Measurements from ENCODE around the gene DENND4C.
"Not testable (repeated sequence)": the region's sequence is repeated elsewhere in the genome, so short reads cannot be mapped to it uniquely, and the experiment has no call there.

Gene DENND4C

DNA sequence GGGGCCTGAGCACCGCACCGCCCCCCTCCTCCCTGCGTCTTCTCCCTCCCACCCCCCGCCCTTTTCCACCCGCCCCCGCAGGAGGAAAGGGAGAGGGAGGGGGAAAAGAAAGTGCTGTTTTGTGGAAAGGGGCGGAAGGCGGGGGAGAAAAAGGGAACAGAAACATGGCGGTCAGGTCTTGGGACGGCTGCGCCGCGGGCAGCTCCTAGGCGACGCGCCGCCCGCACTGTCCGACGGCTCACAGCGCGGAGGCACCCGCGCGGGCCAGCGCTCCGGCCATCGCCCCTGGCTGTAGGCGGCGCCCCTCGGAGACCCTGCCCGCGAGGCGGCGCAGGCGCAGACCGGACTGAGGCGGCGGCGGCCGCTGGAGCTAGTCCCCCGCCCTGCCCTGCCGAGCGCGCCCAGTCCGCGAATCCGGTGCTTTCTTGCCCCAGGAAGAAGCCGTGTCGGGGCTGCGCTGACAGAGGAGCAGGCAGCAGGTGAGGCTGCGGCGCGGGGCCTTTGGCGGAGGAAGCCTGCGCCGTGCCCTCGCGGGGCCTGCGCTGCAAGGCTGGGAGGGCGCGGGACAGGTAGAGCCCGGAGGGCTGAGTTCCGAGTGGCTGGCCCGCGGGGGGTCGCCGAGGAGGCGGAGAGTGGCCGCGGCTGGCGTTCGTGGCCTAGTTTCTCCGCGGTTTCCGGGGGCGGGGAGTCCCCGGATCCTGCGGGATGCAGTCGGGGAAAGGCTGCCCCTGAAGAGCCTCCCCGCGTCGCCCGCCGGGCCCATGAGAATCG is at the start of gene DENND4C:
Gene DENND4C (plus strand): TSS at position 339 of the 771 bp plus-strand sequence. CDS start 45,482 bp downstream, outside the sequence.
- DNase-seq (ENCODE audit: low read depth in 3 of 3), result peak; percentile 42 to 71 (median 55)

DNA sequence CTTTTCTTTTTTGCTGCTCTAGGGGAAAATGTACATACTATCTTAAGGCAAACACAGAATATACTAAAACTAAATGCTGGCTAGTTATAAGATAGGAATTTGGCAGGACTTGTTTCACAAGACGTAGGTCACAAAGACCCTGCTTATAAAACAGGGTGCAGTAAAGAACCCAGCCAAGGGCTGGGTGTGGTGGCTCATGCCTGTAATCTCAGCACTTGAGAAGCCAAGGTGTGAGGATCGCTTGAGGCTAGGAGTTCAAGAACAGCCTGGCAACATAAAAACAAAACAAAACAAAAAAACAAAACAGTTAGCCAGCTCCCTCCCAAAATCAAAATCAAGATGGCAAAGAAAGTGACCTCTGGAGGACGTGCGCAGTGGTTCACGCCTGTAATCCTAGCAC is 49.5 kb upstream of the DENND4C start:
- no peak for DNase-seq (ENCODE audit: low read depth in 3 of 3)

- no peak for DNase-seq (ENCODE audit: low read depth in 3 of 3)
These were observed 48.9 kb upstream of the DENND4C start for GRCh38 chr9:19181561-19181960.

- peak; percentile 40 to 71 (median 69) for DNase-seq (ENCODE audit: low read depth in 3 of 3)
These were observed 46.2 kb upstream of the DENND4C start for GRCh38 chr9:19184144-19184917.

DNA sequence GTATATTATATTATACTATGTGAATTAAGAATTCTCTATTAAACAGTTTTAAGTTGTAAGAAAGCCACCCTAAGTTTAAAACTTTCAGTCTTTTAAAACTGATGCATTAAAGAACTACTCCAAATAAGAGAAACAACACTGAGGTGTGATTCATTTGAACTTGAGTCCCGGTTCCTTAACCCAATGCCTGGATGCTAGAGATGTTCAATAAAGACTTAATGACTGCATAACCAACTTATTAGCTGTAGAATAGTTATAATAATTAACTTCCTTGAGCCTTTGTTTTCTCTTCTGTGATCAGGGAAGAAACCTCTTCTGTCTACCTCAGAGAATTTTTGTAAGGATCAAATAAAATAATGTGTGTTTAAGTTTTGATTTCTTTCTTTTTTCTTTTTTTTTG is 45.3 kb upstream of the DENND4C start:
- DNase-seq (ENCODE audit: low read depth in 3 of 3), result no peak

DNA sequence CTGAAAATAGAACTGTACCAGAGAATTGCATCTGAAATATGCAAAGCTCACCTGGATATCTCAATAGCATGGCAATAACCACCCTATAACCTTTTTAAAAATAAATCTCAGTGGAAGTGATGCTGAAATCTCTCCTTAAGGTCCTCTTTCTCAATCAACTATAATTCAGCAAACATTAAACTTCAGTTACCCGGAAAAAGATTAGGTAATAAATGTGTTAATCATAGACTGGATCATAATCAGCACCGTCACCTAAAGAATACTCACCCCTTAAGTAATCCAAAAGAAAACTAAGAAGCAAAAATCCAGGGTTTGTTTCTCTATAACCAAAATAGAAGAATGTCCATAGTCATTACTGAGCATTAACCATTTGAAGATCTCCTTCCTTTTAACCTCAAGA is 44.3 kb upstream of the DENND4C start:
- DNase-seq (ENCODE audit: low read depth in 3 of 3), result no peak

- DNase-seq (ENCODE audit: low read depth in 3 of 3), result no peak
These were observed 41.7 kb upstream of the DENND4C start for GRCh38 chr9:19188771-19189170.

DNA sequence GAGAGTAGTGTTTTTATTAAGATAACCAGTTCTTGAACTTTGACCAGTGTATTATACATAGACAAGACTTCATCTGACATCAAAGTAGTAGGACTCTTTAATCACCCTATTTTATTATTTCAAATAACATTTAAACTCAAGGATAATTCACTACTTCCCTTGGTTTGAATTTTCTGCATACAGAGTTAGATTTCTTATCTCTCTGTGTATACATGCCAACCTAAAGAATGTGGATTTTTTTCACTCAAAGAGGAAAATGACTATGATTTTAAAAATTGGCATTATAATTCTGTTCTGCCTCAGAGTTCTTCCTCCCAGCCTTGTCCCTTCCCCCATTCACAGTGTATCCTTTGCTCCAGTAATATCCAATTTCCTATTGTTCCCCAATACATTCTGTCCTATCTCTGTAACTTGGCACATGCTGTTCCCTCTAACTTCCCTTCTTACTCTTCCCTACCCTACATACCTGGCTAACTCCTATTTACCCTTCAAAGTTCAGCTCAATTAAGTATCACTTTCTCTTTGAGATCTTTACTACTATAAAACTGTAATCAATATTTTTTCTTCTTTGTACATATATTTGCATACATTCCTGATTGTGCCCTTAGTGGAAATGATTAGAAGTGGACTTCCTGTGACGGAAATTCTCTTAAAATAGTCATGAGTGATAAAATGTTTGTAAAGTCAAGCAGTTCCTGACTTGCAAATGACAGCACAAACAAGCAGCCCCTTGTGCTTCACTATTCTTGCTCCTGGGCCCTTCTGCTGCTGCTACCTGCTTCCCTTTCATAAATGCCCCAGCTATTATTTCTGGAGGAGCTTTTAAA is 38.1 kb upstream of the DENND4C start:
- DNase-seq (ENCODE audit: low read depth in 3 of 3), result no peak

- no peak for DNase-seq (ENCODE audit: low read depth in 3 of 3)
These were observed 37.5 kb upstream of the DENND4C start for GRCh38 chr9:19193029-19193324.

DNA sequence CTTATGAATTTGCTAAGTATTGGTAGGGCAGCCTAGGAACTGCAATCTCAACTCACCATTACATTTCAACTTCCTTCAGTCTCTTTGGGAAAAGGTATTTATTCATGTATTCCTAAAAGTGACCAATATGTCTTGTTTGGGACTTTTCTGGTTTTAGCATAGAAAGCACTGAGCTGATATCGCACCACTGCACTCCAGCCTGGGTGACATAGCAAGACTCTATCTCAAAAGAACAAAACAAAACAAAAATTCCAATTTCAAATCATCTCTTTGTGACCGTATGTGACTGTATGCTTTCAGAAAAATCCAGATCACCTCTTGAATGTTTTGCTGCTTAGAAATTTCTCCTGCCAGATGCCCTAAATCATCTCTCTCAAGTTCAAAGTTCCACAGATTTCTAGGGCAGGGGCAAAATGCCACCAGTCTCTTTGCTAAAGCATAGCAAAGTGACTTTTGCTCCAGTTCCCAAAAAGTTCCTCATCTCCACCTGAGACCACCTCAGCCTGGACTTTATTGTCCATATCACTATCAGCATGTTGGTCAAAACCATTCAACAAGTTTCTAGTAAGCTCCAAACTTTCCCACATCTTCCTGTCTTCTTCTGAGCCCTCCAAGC is 37.0 kb upstream of the DENND4C start:
- DNase-seq (ENCODE audit: low read depth in 3 of 3), result not testable (repeated sequence)

DNA sequence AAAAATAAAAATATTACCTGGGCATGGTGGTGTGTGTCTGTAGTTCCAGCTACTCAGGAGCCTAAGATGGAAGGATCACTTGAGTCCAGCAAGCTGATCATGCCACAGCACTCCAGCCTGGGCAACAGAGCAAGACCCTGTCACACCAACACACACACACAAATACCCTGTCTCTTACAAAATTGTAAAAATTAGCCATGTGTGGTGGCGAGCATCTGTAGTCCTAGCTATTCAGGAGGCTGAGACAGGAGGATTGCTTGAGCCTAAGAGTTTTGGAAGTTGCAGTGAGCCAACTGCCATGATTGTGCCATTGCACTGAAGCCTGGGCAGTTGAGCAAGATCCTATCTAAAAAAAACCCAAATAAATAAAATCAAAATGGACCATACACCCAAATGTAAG is 32.1 kb upstream of the DENND4C start:
- DNase-seq (ENCODE audit: low read depth in 3 of 3), result no peak

DNA sequence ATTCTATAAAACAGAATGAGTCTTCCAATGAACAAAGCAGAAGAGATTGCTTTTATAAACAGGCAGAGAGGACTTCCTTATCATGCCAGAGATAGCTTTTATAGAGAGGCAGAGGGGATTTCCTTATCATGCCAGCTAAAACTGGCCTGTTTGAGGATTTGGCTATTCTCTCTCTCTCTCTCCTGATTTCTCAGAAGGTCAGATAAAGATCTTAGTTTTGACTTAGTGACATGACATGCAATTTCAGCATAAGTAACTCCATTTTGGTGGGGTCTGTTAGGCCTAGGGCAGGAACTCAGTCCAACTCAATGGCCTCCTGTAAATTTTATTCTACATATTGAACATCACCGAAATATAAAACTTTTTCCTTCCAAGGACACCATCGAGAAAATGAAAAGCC is 31.5 kb upstream of the DENND4C start:
- no peak for DNase-seq (ENCODE audit: low read depth in 3 of 3)

- no peak for DNase-seq (ENCODE audit: low read depth in 3 of 3)
These were observed 30.3 kb upstream of the DENND4C start for GRCh38 chr9:19200229-19200628.

- DNase-seq (ENCODE audit: low read depth in 3 of 3), result no peak
These were observed 28.3 kb upstream of the DENND4C start for GRCh38 chr9:19201899-19202891.

DNA sequence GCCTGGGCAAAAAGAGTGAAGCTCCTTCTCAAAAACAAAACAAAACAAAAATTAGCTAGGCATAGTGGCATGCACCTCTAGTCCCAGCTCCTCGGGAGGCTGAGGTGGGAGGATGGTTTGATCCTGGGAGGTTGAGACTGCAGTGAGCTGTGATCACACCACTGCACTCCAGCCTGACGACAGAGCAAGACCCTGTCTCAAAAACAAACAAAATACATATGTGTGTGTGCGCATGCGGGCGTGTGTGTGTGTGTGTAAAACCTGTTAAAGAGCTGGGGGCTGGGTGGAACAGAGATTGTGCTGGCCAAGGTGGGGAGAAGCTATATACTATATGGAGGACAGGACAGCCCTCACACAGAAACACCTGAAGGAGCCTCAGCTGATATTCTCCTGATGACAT is 27.4 kb upstream of the DENND4C start:
- no peak for DNase-seq (ENCODE audit: low read depth in 3 of 3)

DNA sequence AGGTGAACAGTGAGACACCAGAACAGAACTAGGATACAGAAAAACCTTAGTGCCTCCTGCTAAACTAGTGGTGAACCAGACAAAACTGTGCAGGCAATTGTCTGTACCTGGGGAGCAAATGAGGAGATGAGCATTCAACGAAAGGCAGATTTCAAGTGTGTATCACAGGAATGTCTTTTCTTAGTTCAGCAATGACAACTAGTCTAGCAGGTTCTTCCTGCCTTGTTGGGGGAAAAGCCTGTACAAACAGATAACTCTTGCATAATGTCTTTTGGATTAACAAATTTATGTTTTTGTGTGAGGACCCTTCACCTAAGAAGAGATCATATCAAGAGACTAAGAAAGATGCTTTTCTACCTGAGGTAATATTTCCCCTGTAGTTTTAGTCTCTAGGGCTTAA is 21.8 kb upstream of the DENND4C start:
- no peak for DNase-seq (ENCODE audit: low read depth in 3 of 3)

GRCh38 chr9:19209188-19209587 is 21.3 kb upstream of the DENND4C start:
- no peak for DNase-seq (ENCODE audit: low read depth in 3 of 3)

GRCh38 chr9:19213823-19214222 is 16.7 kb upstream of the DENND4C start:
- DNase-seq (ENCODE audit: low read depth in 3 of 3), result no peak

DNA sequence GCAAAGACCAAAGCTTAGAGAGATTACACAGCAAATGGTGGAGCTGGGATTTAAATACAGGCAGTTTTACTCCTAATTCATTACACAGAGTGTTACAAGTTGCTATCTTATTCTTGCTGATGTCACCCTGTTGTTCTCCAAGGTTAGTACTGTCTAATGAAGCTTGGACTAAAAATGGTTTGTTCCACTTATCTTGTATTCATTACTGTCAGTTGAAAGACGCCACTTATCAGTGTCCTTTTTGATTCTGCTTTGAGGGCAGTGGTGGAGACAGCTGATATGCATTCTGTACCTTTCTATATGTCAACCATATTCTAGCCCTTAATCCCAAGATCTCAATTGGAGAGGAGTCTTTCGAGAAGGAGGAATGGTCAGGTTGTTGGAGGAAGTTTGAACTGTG is 14.0 kb upstream of the DENND4C start:
- no peak for DNase-seq (ENCODE audit: low read depth in 3 of 3)

- no peak for DNase-seq (ENCODE audit: low read depth in 3 of 3)
These were observed 9.2 kb upstream of the DENND4C start for GRCh38 chr9:19221326-19221725.

DNA sequence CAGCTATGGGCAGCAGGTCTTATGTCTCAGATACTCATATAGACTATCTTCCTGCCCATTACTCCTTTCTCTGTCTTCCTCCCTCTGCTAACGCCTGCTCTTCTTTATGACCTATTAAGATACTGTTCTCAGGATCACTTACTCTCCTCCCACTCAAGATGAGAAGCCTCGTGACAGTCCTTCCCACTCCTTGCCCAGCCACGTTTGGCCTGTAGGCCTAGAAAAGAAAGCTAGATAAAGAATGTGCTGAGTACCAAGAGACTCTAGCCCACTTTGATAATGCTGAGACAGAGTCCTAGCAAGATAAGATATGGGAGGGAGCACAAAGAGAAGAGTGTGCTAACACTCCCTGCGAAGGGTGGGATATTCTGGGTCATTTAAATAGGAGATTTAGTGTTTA is 6.8 kb upstream of the DENND4C start:
- no peak for DNase-seq (ENCODE audit: low read depth in 3 of 3)

Data from stimulated activated CD4-positive, alpha-beta T cell treated with anti-CD3 and anti-CD28 coated beads, TNF-alpha, amount 100 ng/mL, for 24 hours (primary cell).